AG09309 (cell line): ENCODE results near the gene AP2A2.

Source experiments
- DNase-seq: peaks from one replicate; pipeline ENCODE4 v3.0.0-alpha.2; 2010; ENCODE audit warnings: low read depth
- H3K4me3 ChIP-seq: 2 replicates; pipeline ENCODE4 v1.5.1; 2011; ENCODE audit warnings: mild to moderate bottlenecking, low read depth, low read length, moderate library complexity; ENCODE audit not compliant: control insufficient read depth
- CTCF ChIP-seq: IDR thresholded peaks from 2 replicates; pipeline ENCODE4 v1.5.1; 2011; ENCODE audit warnings: mild to moderate bottlenecking, low read depth, low read length, inconsistent platforms; ENCODE audit not compliant: insufficient read depth, control insufficient read depth; ENCODE audit errors: missing control alignments

Gene AP2A2

GRCh38 chr11:1053121-1053901 lies 127.6 kb downstream of the AP2A2 start:
- no peak overlapping the region for H3K4me3 ChIP-seq
- no peak for DNase-seq
- no peak for TF ChIP-seq CTCF

- no peak overlapping the region for H3K4me3 ChIP-seq
- no peak for DNase-seq
- no peak for TF ChIP-seq CTCF
Observed at GRCh38 chr11:1054143-1055108, 128.8 kb downstream of the AP2A2 start.

GRCh38 chr11:1055109-1055703 lies 129.5 kb downstream of the AP2A2 start:
- no peak for TF ChIP-seq CTCF
- DNase-seq, result no peak
- no peak overlapping the region for H3K4me3 ChIP-seq

GRCh38 chr11:1055990-1056771 lies 130.5 kb downstream of the AP2A2 start:
- no peak overlapping the region for H3K4me3 ChIP-seq
- no peak for TF ChIP-seq CTCF
- no peak for DNase-seq

GRCh38 chr11:1057806-1058205 lies 132.1 kb downstream of the AP2A2 start:
- no peak for TF ChIP-seq CTCF
- H3K4me3 ChIP-seq, result no peak overlapping the region
- no peak for DNase-seq

- TF ChIP-seq CTCF, result no peak
- no peak overlapping the region for H3K4me3 ChIP-seq
- DNase-seq, result no peak
Observed at GRCh38 chr11:1059759-1060158, 134.1 kb downstream of the AP2A2 start.
